Measurements from ENCODE around the gene DNAJC28.
"Not testable (repeated sequence)": the region's sequence is repeated elsewhere in the genome, so short reads cannot be mapped to it uniquely, and the experiment has no call there.

DNAJC28 gene

GRCh38 chr21:33480481-33481103, 10.9 kb downstream of the DNAJC28 start:
- Histone ChIP-seq H3K27ac (ENCODE audit: low read depth, low read length) (peak overlapping the region; percentile 92), H3K36me3 (ENCODE audit: insufficient read depth, low read length) (no peaks in the 10 kb centered on the region), H3K9me3 (ENCODE audit: low read length) (no peaks in the 10 kb centered on the region), H3K27me3 (ENCODE audit: control insufficient read depth in 1 of 2, insufficient read depth in 2 of 2, low read length in 2 of 2) (no peaks in the 10 kb centered on the region), H3K4me3 (ENCODE audit: low read depth in 1 of 2, low read length in 2 of 2) (peak overlapping the region; percentile 79 to 83), H3K9ac (ENCODE audit: low read length) (peak overlapping the region; percentile 95), H3K4me1 (ENCODE audit: insufficient read depth, low read length) (peaks cover 13% of the 10 kb centered on the region)

- Histone ChIP-seq H3K27me3 (ENCODE audit: control insufficient read depth in 1 of 2, insufficient read depth in 2 of 2, low read length in 2 of 2) (no peaks in the 10 kb centered on the region), H3K36me3 (ENCODE audit: insufficient read depth, low read length) (no peaks in the 10 kb centered on the region), H3K4me1 (ENCODE audit: insufficient read depth, low read length) (peaks cover 13% of the 10 kb centered on the region), H3K9me3 (ENCODE audit: low read length) (no peaks in the 10 kb centered on the region), H3K27ac (ENCODE audit: low read depth, low read length) (peak within 1 kb of the TSS; percentile 92), H3K4me3 (ENCODE audit: low read depth in 1 of 2, low read length in 2 of 2) (peak within 1 kb of the TSS; percentile 83 to 85), H3K9ac (ENCODE audit: low read length) (peak within 1 kb of the TSS; percentile 95)
Observed at GRCh38 chr21:33479679-33480480, 11.6 kb downstream of the DNAJC28 start, which contains the start of gene TMEM50B. Gene TMEM50B (minus strand): TSS chr21:33479974. CDS start chr21:33468885, 11,089 bp downstream.

- Histone ChIP-seq H3K27ac (ENCODE audit: low read depth, low read length) (peak overlapping the region; percentile 77), H3K36me3 (ENCODE audit: insufficient read depth, low read length) (no peaks in the 10 kb centered on the region), H3K4me1 (ENCODE audit: insufficient read depth, low read length) (peaks cover 13% of the 10 kb centered on the region)
Observed at GRCh38 chr21:33478935-33479678, 12.4 kb downstream of the DNAJC28 start.

DNA sequence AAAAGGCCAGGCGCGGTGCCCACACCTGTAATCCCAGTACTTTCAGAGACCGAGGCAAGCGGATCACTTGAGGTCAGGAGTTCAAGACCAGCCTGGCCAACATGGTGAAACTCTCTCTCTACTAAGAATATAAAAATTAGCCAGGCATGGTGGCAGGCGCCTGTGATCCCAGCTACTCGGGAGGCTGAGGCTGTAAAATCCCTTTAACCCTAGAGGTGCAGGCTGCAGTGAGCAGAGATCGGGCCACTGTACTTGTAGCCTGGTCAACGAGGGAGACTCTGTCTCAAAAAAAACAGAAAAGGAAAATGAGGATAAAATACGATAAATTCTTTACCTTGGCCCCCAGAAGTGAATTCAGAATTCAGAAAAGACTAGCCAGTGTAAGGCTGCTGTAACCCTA, 13.3 kb downstream of the DNAJC28 start:
- Histone ChIP-seq H3K4me1 (ENCODE audit: insufficient read depth, low read length) (peaks cover 13% of the 10 kb centered on the region), H3K9me3 (ENCODE audit: low read length) (no peaks in the 10 kb centered on the region), H3K36me3 (ENCODE audit: insufficient read depth, low read length) (no peaks in the 10 kb centered on the region), H3K9ac (ENCODE audit: low read length) (peak overlapping the region; percentile 84), H3K27ac (ENCODE audit: low read depth, low read length) (peak overlapping the region; percentile 77), H3K27me3 (ENCODE audit: control insufficient read depth in 1 of 2, insufficient read depth in 2 of 2, low read length in 2 of 2) (no peaks in the 10 kb centered on the region), H3K4me3 (ENCODE audit: low read depth in 1 of 2, low read length in 2 of 2) (peak overlapping the region; percentile 65 to 85)

More at GRCh38 chr21:33478935-33479678, 12.4 kb downstream of the DNAJC28 start:
- no peaks in the 10 kb centered on the region for H3K9me3 ChIP-seq (ENCODE audit: low read length)
- H3K27me3 ChIP-seq (ENCODE audit: control insufficient read depth in 1 of 2, insufficient read depth in 2 of 2, low read length in 2 of 2): no peaks in the 10 kb centered on the region
- peak overlapping the region; percentile 84 for H3K9ac ChIP-seq (ENCODE audit: low read length)
- H3K4me3 ChIP-seq (ENCODE audit: low read depth in 1 of 2, low read length in 2 of 2): peak overlapping the region; percentile 65 to 85

GRCh38 chr21:33477066-33477465, 14.4 kb downstream of the DNAJC28 start:
- Histone ChIP-seq H3K27ac (ENCODE audit: low read depth, low read length) (no peak overlapping the region), H3K9me3 (ENCODE audit: low read length) (no peaks in the 10 kb centered on the region), H3K4me1 (ENCODE audit: insufficient read depth, low read length) (peaks cover 13% of the 10 kb centered on the region), H3K36me3 (ENCODE audit: insufficient read depth, low read length) (no peaks in the 10 kb centered on the region), H3K4me3 (ENCODE audit: low read depth in 1 of 2, low read length in 2 of 2) (no peak overlapping the region), H3K27me3 (ENCODE audit: control insufficient read depth in 1 of 2, insufficient read depth in 2 of 2, low read length in 2 of 2) (no peaks in the 10 kb centered on the region), H3K9ac (ENCODE audit: low read length) (no peak overlapping the region)

- no peak overlapping the region for H3K27ac ChIP-seq (ENCODE audit: low read depth, low read length)
- H3K9ac ChIP-seq (ENCODE audit: low read length): no peak overlapping the region
- no peaks in the 10 kb centered on the region for H3K27me3 ChIP-seq (ENCODE audit: control insufficient read depth in 1 of 2, insufficient read depth in 2 of 2, low read length in 2 of 2)
- no peaks in the 10 kb centered on the region for H3K36me3 ChIP-seq (ENCODE audit: insufficient read depth, low read length)
- no peaks in the 10 kb centered on the region for H3K9me3 ChIP-seq (ENCODE audit: low read length)
- no peak overlapping the region for H3K4me3 ChIP-seq (ENCODE audit: low read depth in 1 of 2, low read length in 2 of 2)
- H3K4me1 ChIP-seq (ENCODE audit: insufficient read depth, low read length): peaks cover 3% of the 10 kb centered on the region
Observed at GRCh38 chr21:33473344-33473743, 18.2 kb downstream of the DNAJC28 start.

GRCh38 chr21:33470701-33471100, 20.8 kb downstream of the DNAJC28 start:
- no peaks in the 10 kb centered on the region for H3K9me3 ChIP-seq (ENCODE audit: low read length)
- no peaks in the 10 kb centered on the region for H3K27me3 ChIP-seq (ENCODE audit: control insufficient read depth in 1 of 2, insufficient read depth in 2 of 2, low read length in 2 of 2)
- H3K4me3 ChIP-seq (ENCODE audit: low read depth in 1 of 2, low read length in 2 of 2): no peak overlapping the region
- H3K27ac ChIP-seq (ENCODE audit: low read depth, low read length): no peak overlapping the region
- no peak overlapping the region for H3K9ac ChIP-seq (ENCODE audit: low read length)
- H3K36me3 ChIP-seq (ENCODE audit: insufficient read depth, low read length): no peaks in the 10 kb centered on the region
- H3K4me1 ChIP-seq (ENCODE audit: insufficient read depth, low read length): no peaks in the 10 kb centered on the region

GRCh38 chr21:33469183-33469582, 22.3 kb downstream of the DNAJC28 start:
- not testable (repeated sequence) for H3K27ac ChIP-seq (ENCODE audit: low read depth, low read length); H3K36me3 ChIP-seq (ENCODE audit: insufficient read depth, low read length); H3K27me3 ChIP-seq (ENCODE audit: control insufficient read depth in 1 of 2, insufficient read depth in 2 of 2, low read length in 2 of 2); H3K4me1 ChIP-seq (ENCODE audit: insufficient read depth, low read length); H3K4me3 ChIP-seq (ENCODE audit: low read depth in 1 of 2, low read length in 2 of 2); H3K9me3 ChIP-seq (ENCODE audit: low read length); H3K9ac ChIP-seq (ENCODE audit: low read length)

DNA sequence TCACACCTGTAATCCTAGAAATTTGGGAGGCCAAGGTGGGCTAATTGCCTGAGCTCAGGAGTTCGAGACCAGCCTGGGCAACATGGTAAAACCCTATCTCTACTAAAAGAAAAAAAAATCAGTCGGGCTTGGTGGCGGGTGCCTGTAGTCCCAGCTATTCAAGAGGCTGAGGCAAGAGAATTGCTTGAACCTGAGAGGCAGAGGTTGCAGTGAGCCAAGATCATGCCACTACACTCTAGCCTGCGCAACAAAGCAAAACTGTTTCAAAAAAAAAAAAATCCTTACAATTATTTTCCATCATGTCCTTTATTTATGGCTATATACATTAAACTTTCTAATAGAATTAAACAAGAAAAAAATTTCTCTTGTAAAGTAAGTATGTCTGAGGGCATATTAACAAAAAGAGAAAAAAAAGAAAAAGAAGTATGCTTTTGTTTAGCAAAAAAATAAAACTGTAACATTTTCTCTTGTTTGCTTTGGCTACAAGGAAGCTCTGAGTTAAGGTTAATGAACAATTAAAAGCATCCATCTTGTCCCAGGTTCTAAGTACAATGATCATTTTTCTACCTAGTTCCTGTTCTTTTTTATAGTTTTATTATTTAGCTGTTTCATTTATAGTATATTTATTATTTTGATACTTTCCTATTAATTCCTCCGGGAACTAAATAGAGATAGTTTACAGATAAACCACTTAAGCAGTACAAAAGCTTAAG, 29.8 kb downstream of the DNAJC28 start:
- no peak overlapping the region for H3K27ac ChIP-seq (ENCODE audit: low read depth, low read length)
- H3K9ac ChIP-seq (ENCODE audit: low read length): no peak overlapping the region
- peaks cover 11% of the 10 kb centered on the region for H3K36me3 ChIP-seq (ENCODE audit: insufficient read depth, low read length)

GRCh38 chr21:33458861-33459260, 32.7 kb downstream of the DNAJC28 start:
- H3K27me3 ChIP-seq (ENCODE audit: control insufficient read depth in 1 of 2, insufficient read depth in 2 of 2, low read length in 2 of 2): no peaks in the 10 kb centered on the region
- no peaks in the 10 kb centered on the region for H3K9me3 ChIP-seq (ENCODE audit: low read length)
- H3K4me1 ChIP-seq (ENCODE audit: insufficient read depth, low read length): no peaks in the 10 kb centered on the region
- no peak overlapping the region for H3K9ac ChIP-seq (ENCODE audit: low read length)
- no peak overlapping the region for H3K27ac ChIP-seq (ENCODE audit: low read depth, low read length)
- H3K4me3 ChIP-seq (ENCODE audit: low read depth in 1 of 2, low read length in 2 of 2): no peak overlapping the region
- peaks cover 20% of the 10 kb centered on the region for H3K36me3 ChIP-seq (ENCODE audit: insufficient read depth, low read length)

More for the DNA sequence above, 29.8 kb downstream of the DNAJC28 start:
- H3K4me3 ChIP-seq (ENCODE audit: low read depth in 1 of 2, low read length in 2 of 2): no peak overlapping the region
- H3K9me3 ChIP-seq (ENCODE audit: low read length): no peaks in the 10 kb centered on the region
- H3K4me1 ChIP-seq (ENCODE audit: insufficient read depth, low read length): no peaks in the 10 kb centered on the region
- no peaks in the 10 kb centered on the region for H3K27me3 ChIP-seq (ENCODE audit: control insufficient read depth in 1 of 2, insufficient read depth in 2 of 2, low read length in 2 of 2)

All from muscle layer of colon (tissue), 2 donors.